RKO (cell line): ENCODE measurements around the gene DMXL1.

Source experiments
- DNase-seq: peaks from one replicate; pipeline ENCODE4 v3.0.0-alpha.2; 2016; ENCODE audit warnings: low spot score

DMXL1 gene

GRCh38 chr5:119290607-119291006 lies 219.7 kb downstream of the DMXL1 start:
- DNase-seq = no peak

- no peak for DNase-seq
These were observed 220.2 kb downstream of the DMXL1 start for GRCh38 chr5:119291056-119291455.

- DNase-seq = no peak
These were observed 221.0 kb downstream of the DMXL1 start for GRCh38 chr5:119291877-119292276.

GRCh38 chr5:119292701-119293515 lies 222.0 kb downstream of the DMXL1 start:
- no peak for DNase-seq

GRCh38 chr5:119293516-119293829 lies 222.6 kb downstream of the DMXL1 start:
- DNase-seq = no peak
